K562 (cell line): Measurements from ENCODE around the gene TFF3. TPM values are rescaled to one million over a fixed set of nuclear protein-coding genes. Genes with fewer than 3 reads are reported as not detected.

Experiments
- ATAC-seq: fragments of 200-7000 bp; cut with Tn5 transposase; 3 replicates; pipeline ENCODE4 v1.9.1; 2020; ENCODE audit warnings: moderate library complexity
- BruUV-seq: library from RNA; stranded (reverse); fragments of 400-500 nt; replicated peaks from 2 replicates; lab custom pipeline; 2021; lab: Mats Ljungman, UMichigan
- CTCF ChIA-PET: fragments of 300-600 bp; formaldehyde crosslinking; extraction: SDS; loops from one replicate; lab custom pipeline; 2021; ENCODE audit warnings: low intra/inter-chr PET ratio; lab: Yijun Ruan, JAX
- POLR2A ChIA-PET: fragments of 300-600, 350-650 bp; sonication (Branson Sonifier 250); formaldehyde crosslinking; extraction: SDS; loops from one replicate; lab custom pipeline; 2021; ENCODE audit warnings: antibody characterized with exemption, inconsistent platforms; lab: Yijun Ruan, JAX
- DNase-seq, 4 experiments: peaks; one replicate each; pipeline versions ENCODE4 v3.0.0 to v3.0.0-alpha.2; 2011 to 2018; ENCODE audit warnings: low spot score in 3 of 4, mixed read lengths in 3 of 4; ENCODE audit errors: extremely low read depth in 1 of 4
- FAIRE-seq: peaks from 2 replicates; lab custom pipeline; 2011; peaks lifted over from hg19 to GRCh38; lab: Jason Lieb, UNC
- H2AFZ ChIP-seq: 2 replicates; pipeline ENCODE4 v1.6.0; 2011; ENCODE audit warnings: low read depth, low read length, control low read depth, inconsistent platforms
- H3K27ac ChIP-seq: fragments of 200-600 bp; 3 replicates; pipeline ENCODE4 v1.8.0; 2011; ENCODE audit warnings: low read depth, mild to moderate bottlenecking, control low read depth, inconsistent platforms, low read length, moderate library complexity, mixed read lengths; ENCODE audit errors: extremely low read depth
- H3K27me3 ChIP-seq, 2 experiments: fragments of 300-600 bp in 1 of 2; 2 replicates in 1 of 2; 3 replicates in 1 of 2; pipeline versions ENCODE4 v1.6.0 to v1.8.0; 2011; ENCODE audit warnings: inconsistent platforms in 2 of 2, low read length in 2 of 2, mild to moderate bottlenecking in 1 of 2, mixed read lengths in 1 of 2, moderate library complexity in 1 of 2; ENCODE audit not compliant: control insufficient read depth in 2 of 2, insufficient read depth in 2 of 2
- H3K36me3 ChIP-seq: fragments of 300-600 bp; 3 replicates; pipeline ENCODE4 v1.8.0; 2011; ENCODE audit warnings: mild to moderate bottlenecking, low read length, inconsistent platforms; ENCODE audit not compliant: control insufficient read depth, insufficient read depth
- H3K4me1 ChIP-seq, 2 experiments: fragments of 200-600 bp in 1 of 2; replicated peaks in 1 of 2; 2 replicates in 1 of 2; 3 replicates in 1 of 2; pipeline versions ENCODE4 v1.5.1 to v1.8.0; 2011; ENCODE audit warnings: inconsistent platforms in 2 of 2, low read length in 2 of 2, mild to moderate bottlenecking in 1 of 2, mixed read lengths in 1 of 2, moderate library complexity in 1 of 2; ENCODE audit not compliant: control insufficient read depth in 2 of 2, insufficient read depth in 2 of 2
- H3K4me2 ChIP-seq: 2 replicates; pipeline ENCODE4 v1.6.1; 2011; ENCODE audit warnings: low read length, control low read depth, inconsistent platforms, mixed read lengths; ENCODE audit not compliant: insufficient read depth
- H3K4me3 ChIP-seq: fragments of 200-600 bp; sonication (generic), shearing (Covaris generic); 2 replicates; pipeline ENCODE4 v1.5.1; 2016; ENCODE audit warnings: control low read depth, inconsistent platforms
- H3K79me2 ChIP-seq: fragments of 200-600 bp; 3 replicates; pipeline ENCODE4 v1.8.0; 2011; ENCODE audit warnings: low read length, inconsistent platforms; ENCODE audit not compliant: control insufficient read depth, insufficient read depth
- H3K9ac ChIP-seq, 2 experiments: 2 replicates each; pipeline versions ENCODE4 v1.6.0 to v1.6.1; 2011; ENCODE audit warnings: low read depth in 2 of 2, low read length in 2 of 2, control low read depth in 1 of 2, inconsistent platforms in 1 of 2, mild to moderate bottlenecking in 1 of 2, mixed read lengths in 1 of 2; ENCODE audit not compliant: insufficient read depth in 1 of 2
- H3K9me1 ChIP-seq: one replicate; pipeline ENCODE4 v1.6.0; 2011; ENCODE audit warnings: inconsistent platforms, mild to moderate bottlenecking, low read length, moderate library complexity; ENCODE audit not compliant: control insufficient read depth, insufficient read depth
- H3K9me3 ChIP-seq: replicated peaks from 2 replicates; pipeline ENCODE4 v1.5.1; 2011; ENCODE audit warnings: low read depth, low read length, inconsistent platforms; ENCODE audit not compliant: control insufficient read depth, insufficient read depth
- H4K20me1 ChIP-seq: replicated peaks from 2 replicates; pipeline ENCODE4 v1.6.1; 2011; ENCODE audit warnings: low read length, inconsistent platforms, mixed read lengths; ENCODE audit not compliant: control insufficient read depth, insufficient read depth
- CBFA2T2 ChIP-seq: fragments of 450-650 bp; conservative IDR thresholded peaks from 2 replicates; pipeline ENCODE4 v1.6.1; 2017; ENCODE audit warnings: mild to moderate bottlenecking
- GATA2 ChIP-seq: sonication (generic); formaldehyde crosslinking; IDR thresholded peaks from 2 replicates; pipeline ENCODE4 v1.4.0; 2020; ENCODE audit warnings: mild to moderate bottlenecking, missing genetic modification reagents
- IRF2 ChIP-seq: sonication (generic); formaldehyde crosslinking; IDR thresholded peaks from 2 replicates; pipeline ENCODE4 v1.8.1; 2022; ENCODE audit warnings: mild to moderate bottlenecking, missing genetic modification reagents
- PPARD ChIP-seq: fragments of 250-450 bp; sonication (Bioruptor Pico); IDR thresholded peaks from 2 replicates; pipeline ENCODE4 v1.8.0; 2022; ENCODE audit warnings: inconsistent platforms, mild to moderate bottlenecking, moderate library complexity
- SIX5 ChIP-seq, 2 experiments: IDR thresholded peaks; 2 replicates each; pipeline ENCODE4 v1.6.1; 2011; ENCODE audit warnings: low read length in 2 of 2, borderline replicate concordance in 1 of 2, low read depth in 1 of 2, mild to moderate bottlenecking in 1 of 2, moderate library complexity in 1 of 2; ENCODE audit not compliant: insufficient read depth in 1 of 2
- TAF7 ChIP-seq: fragments of 450-650 bp; IDR thresholded peaks from 2 replicates; pipeline ENCODE4 v1.6.1; 2016; ENCODE audit warnings: missing genetic modification characterization, missing compliant biosample characterization
- TCFL5 ChIP-seq: fragments of 250-450 bp; sonication (Bioruptor Pico); conservative IDR thresholded peaks from 2 replicates; pipeline ENCODE4 v1.6.1; 2021; ENCODE audit warnings: mild to moderate bottlenecking, moderate library complexity, matching md5 sums
- TSC22D4 ChIP-seq: fragments of 450-650 bp; IDR thresholded peaks from 2 replicates; pipeline ENCODE4 v1.6.1; 2016; ENCODE audit warnings: missing genetic modification characterization, missing biosample characterization, control low read depth
- WGBS: fragments of 100-300 bp; shearing (Covaris generic); methylation state at CpG from one replicate; pipeline ENCODE4 v1.1.6; 2016; ENCODE audit warnings: low coverage, mixed read lengths; ENCODE audit not compliant: insufficient coverage; ENCODE audit errors: missing lambda C conversion rate; 5-methylcytosine and 5-hydroxymethylcytosine counted together
- in situ Hi-C: fragments of 300-500 bp; cut with MboI; formaldehyde crosslinking; loops from 4 replicates; pipeline ENCODE4 v1.15.0; 2018; ENCODE audit warnings: inconsistent platforms, mixed read lengths
- intact Hi-C: fragments of 100-400 bp; cut with micrococcal nuclease; formaldehyde crosslinking; loops from 2 replicates; pipeline ENCODE4 v1.14.2; 2022
- polyA plus RNA-seq, 8 experiments: library from polyadenylated mRNA; depleted of rRNA in 4 of 8; stranded (reverse) in 5 of 8; unstranded in 3 of 8; fragments of >200 nt; fragmentation: Nextera tagmentation in 2 of 8; fragmentation: Illumina TruSeq in 1 of 8; extraction: Ambion mirVana in 2 of 8; extraction: Trizol in 1 of 8; gene quantifications; 2 replicates each; pipeline versions ENCODE4 v1.2.1 to v1.2.3, GENCODE V29; 2011 to 2014; ENCODE audit warnings: inconsistent platforms in 1 of 8, missing spikeins in 1 of 8
- total RNA-seq, 7 experiments: library from RNA; depleted of rRNA in 6 of 7; stranded (reverse); fragments of >200 nt in 6 of 7; fragmentation: Illumina TruSeq in 2 of 7; extraction: Trizol in 2 of 7; gene quantifications; 2 replicates each; pipeline versions ENCODE4 v1.2.1 to v1.2.3, GENCODE V29; 2011 to 2021; ENCODE audit warnings: low replicate concordance in 1 of 7
- TF ChIP-seq, protein P1 (sequence below): fragments of 250-450 bp; sonication (Bioruptor Pico); IDR thresholded peaks from 2 replicates; pipeline ENCODE4 v1.5.0; 2021
- TF ChIP-seq, protein P2 (sequence below): IDR thresholded peaks from 2 replicates; pipeline ENCODE4 v1.6.1; 2014; ENCODE audit warnings: antibody characterized with exemption

Gene TFF3
- total and polyA plus RNA-seq, 9 of the 15 experiments (the other 6 are each of a cell fraction or from before 2014, with no cell fraction given), result 0.78 TPM; not detected in 8

DNA sequence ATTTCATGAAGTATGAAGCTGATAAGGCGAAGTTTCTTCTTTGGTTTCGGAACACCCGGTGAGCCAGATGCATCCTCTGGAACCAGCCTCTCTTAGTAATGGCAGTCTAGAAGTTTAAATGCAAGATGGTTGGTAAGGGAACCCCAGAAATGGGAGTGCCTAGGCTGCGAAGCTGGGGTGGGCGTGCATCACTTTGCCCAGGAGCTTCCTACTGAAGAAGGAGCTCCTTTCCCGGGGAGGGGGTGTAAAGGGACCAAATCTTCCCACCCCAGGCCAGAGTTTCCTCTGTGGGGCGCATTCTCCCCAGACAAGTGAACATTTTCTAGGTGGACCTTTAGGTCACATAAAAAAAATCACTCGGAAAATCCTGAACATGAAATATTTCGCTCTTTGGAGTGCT is 31.2 kb upstream of the TFF3 start:
- H3K27me3 ChIP-seq, result peaks cover 34 to 62% of the 10 kb centered on the region in 2 experiments
- intact Hi-C loops, result no loop called here

DNA sequence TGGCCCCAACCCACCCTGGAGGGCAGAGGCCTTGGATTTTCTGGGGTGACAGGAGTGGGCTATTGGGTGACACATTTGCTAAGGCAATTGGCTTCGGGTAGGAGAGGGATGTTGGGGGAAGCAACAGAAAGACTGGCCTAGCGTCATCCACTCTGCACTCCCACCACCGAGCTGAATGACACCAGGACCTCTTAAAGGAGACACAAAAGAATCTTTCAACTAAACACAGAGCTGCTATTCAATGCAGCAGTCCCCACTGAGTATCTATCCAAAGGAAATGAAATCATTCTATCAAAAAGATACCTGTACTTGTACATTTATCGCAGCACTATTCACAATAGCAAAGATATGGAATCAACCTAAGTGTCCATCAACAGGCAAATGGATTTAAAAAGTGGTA is 29.4 kb upstream of the TFF3 start:
- POLR2A ChIA-PET, result no interaction called here
- TF ChIP-seq, protein P1, sequence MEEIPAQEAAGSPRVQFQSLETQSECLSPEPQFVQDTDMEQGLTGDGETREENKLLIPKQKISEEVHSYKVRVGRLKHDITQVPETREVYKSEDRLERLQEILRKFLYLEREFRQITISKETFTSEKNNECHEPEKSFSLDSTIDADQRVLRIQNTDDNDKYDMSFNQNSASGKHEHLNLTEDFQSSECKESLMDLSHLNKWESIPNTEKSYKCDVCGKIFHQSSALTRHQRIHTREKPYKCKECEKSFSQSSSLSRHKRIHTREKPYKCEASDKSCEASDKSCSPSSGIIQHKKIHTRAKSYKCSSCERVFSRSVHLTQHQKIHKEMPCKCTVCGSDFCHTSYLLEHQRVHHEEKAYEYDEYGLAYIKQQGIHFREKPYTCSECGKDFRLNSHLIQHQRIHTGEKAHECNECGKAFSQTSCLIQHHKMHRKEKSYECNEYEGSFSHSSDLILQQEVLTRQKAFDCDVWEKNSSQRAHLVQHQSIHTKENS (CRISPR knock-in tag), result no peak
- TF ChIP-seq GATA2 (CRISPR knock-in tag) (no peak), TAF7 (tag) (no peak), TSC22D4 (tag) (no peak), TCFL5 (no peak), IRF2 (CRISPR knock-in tag) (no peak), CBFA2T2 (no peak)

More for the DNA sequence above, 31.2 kb upstream of the TFF3 start:
- FAIRE-seq, result no peak
- H3K9me3 ChIP-seq, result no peaks in the 10 kb centered on the region
- peaks cover 0 to 4% of the 10 kb centered on the region in 2 experiments; a peak in 1 of 5 replicates for H3K4me1 ChIP-seq
- BruUV-seq, result no TSS peak
- H3K9me1 ChIP-seq, result no peaks in the 10 kb centered on the region
- in situ Hi-C loops, result no loop called here
- WGBS, result 3% methylated on average over 9 of the region's 9 CpGs
- TF ChIP-seq SIX5 (IDR thresholded peaks at IDR 0.05; ENCODE audit: borderline replicate concordance in 1 of 2, insufficient read depth in 1 of 2, low read depth in 1 of 2, low read length in 2 of 2) (0 out of 4 replicates have a peak, but pooled peaks of 1 of the 2 experiments have one; percentile 8), PPARD (CRISPR knock-in tag) (no peak)
- TF ChIP-seq, protein P2, sequence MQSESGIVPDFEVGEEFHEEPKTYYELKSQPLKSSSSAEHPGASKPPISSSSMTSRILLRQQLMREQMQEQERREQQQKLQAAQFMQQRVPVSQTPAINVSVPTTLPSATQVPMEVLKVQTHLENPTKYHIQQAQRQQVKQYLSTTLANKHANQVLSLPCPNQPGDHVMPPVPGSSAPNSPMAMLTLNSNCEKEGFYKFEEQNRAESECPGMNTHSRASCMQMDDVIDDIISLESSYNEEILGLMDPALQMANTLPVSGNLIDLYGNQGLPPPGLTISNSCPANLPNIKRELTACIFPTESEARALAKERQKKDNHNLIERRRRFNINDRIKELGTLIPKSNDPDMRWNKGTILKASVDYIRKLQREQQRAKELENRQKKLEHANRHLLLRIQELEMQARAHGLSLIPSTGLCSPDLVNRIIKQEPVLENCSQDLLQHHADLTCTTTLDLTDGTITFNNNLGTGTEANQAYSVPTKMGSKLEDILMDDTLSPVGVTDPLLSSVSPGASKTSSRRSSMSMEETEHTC, result no peak
- no peak overlapping the region for H3K4me3 ChIP-seq
- H2AFZ ChIP-seq, result no peak overlapping the region
- CTCF ChIA-PET, result no interaction called here
- H3K9ac ChIP-seq, result no peak overlapping the region
- H4K20me1 ChIP-seq, result no peaks in the 10 kb centered on the region
- ATAC-seq, result no peak
- no peaks in the 10 kb centered on the region for H3K36me3 ChIP-seq
- POLR2A ChIA-PET, result interaction anchor here (1.2 kb wide), 1 partner anchor 15 kb away, joined by 4 read pairs; no protein-coding TSS in a partner anchor
- H3K4me2 ChIP-seq, result no peak overlapping the region
- H3K27ac ChIP-seq, result no peak overlapping the region
- no peak for DNase-seq
- no peaks in the 10 kb centered on the region for H3K79me2 ChIP-seq

More for the DNA sequence above, 29.4 kb upstream of the TFF3 start:
- FAIRE-seq (no peak), DNase-seq (no peak), ATAC-seq (no peak)
- no peaks in the 10 kb centered on the region for H3K9me1 ChIP-seq
- no peaks in the 10 kb centered on the region for H3K9me3 ChIP-seq
- no peak overlapping the region for H3K4me3 ChIP-seq
- no peaks in the 10 kb centered on the region for H3K79me2 ChIP-seq
- CTCF ChIA-PET, result no interaction called here
- H3K9ac ChIP-seq, result no peak overlapping the region
- H3K4me2 ChIP-seq, result no peak overlapping the region
- H3K27ac ChIP-seq, result no peak overlapping the region
- WGBS, result 3% methylated on average over 4 of the region's 4 CpGs
- peaks cover 0 to 4% of the 10 kb centered on the region in 2 experiments; a peak in 1 of 5 replicates for H3K4me1 ChIP-seq
- intact Hi-C loops, result no loop called here
- H2AFZ ChIP-seq, result no peak overlapping the region
- no peaks in the 10 kb centered on the region for H4K20me1 ChIP-seq
- in situ Hi-C loops, result no loop called here
- H3K27me3 ChIP-seq, result peaks cover 34 to 64% of the 10 kb centered on the region in 2 experiments
- BruUV-seq, result no TSS peak
- no peaks in the 10 kb centered on the region for H3K36me3 ChIP-seq
